NOMO-1 (cell line): Measurements from ENCODE around the gene MT1F.
A peak's percentile ranks its signal among the peaks of the same experiment; 100 is the strongest.

Experiments used
- DNase-seq, 2 experiments: peaks; one replicate each; lab custom pipeline; 2025; ENCODE audit not compliant: unreplicated experiment in 2 of 2; lab: John Stamatoyannopoulos, UW

The MT1F gene

DNA sequence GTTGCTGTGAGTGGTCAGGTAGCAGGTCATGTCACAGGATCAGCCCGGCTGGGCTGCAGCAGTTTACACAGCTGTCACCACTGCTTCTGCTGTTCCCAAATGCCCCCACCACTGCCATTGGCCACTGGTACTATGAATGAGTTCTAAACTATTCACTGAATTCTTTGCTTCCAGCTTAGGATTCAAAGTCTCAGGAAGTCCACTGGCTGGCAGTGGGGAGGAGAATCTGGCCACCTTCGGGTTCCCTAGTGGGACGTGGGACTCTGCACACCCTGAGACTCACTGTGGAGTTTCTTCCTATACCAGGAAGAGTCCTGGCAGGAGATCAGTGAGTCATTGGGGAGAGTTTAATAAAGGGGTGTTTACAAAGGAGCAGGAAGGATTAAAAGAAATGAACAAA is 31.4 kb downstream of the MT1F start:
- no peak for DNase-seq

DNA sequence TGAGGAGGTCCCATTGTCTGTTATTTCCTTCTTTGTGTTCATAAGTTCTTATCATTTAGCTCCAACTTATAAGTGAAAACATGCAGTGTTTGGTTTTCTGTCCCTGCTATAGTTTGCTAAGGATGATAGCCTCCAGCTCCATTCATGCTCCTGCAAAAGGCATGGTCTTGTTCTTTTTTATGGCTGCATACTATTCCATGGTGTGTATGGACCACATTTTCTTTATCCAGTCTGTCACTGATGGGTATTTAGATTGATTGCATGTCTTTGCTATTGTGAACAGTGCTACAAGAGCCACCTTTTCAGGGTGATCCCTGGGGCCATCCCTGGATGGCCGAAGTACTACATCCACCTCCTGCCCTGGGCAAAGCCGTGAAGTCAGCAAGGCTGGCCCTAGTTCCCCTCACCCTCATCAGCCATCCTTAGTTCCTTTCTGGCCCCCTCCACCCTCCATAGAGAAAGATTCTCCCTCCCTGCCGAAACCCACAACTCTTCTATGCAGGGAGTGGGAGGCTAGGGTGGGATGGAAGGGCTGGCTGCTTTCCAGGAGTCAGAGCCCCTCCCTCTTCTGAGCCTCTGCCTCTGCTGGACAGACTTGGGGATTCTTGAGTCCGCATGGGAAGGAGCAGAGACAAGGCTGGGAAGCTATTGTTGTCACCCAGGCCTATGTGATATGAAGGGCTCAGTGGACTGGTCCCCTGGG is 32.8 kb downstream of the MT1F start:
- DNase-seq, result no peak

DNA sequence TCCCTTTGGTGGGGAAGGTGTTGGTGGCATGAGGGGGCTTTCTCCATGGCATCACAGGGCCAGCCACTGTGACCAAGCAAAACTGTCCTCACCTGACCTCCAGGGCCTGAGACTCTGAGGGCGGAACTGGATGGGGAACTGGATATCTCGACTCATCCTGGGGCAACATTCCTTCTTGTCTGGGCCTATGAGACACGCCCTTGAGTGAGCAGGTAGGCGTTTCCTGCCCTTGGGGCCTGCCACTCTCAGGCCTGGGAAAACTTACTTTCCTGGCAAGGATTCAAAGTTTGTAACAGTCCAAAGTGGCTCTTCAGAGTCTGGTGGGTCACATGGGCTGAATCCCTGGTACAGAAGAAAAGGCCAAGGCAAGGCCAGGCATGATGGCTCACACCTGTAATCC is 34.1 kb downstream of the MT1F start:
- DNase-seq, result no peak

DNA sequence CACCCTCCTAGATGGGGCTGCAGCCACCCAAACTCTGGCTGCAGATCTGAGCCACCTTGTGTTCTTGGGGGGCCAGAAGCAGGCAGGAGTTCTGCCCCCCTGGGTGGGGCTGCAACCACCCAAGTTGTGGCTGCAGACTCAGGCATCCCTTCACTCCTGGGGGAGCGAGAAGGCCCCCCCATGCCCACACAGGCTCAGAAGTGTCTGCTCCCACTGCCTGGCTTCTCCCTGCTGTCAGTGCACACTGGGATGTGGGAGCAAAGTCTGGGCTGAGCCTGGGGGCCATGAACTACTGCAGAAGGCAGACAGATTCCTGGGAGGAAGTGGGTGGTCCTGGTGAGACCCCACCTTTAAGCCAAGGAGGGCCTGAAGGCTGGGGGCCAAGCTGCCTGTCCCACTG is 37.5 kb downstream of the MT1F start:
- DNase-seq, result no peak

DNA sequence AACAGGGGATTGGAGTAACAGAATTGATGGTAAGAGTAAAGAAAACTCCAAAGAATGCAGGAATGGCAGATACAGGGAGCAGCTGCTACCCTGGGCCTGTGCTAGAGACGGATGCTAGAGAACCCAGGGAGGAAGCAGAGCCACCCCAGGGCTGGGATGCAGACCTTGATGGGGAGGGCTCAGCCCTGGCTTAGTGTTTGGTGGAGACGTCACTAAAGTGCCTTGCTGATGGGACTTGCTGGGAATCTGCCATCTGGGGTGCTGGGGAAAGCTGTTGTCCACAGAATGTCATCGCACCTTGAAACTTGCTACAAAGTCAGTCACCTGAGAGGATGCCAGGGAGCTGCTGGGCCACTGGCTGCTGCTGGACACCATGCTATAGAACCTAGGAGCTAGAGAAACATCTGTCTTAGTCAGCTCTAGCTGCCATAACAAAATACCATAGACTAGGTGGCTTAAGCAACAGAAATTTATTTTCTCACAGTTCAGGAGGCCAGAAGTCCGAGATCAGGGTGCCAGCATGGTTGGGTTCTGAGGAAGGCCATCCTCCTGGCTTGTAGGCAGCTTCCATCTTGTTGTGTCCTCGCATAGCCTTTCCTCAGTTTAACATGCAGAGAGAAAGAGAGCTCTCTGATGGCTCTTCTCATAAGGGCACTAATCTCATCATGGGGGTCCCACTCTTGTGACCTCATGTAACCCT is 39.8 kb downstream of the MT1F start:
- DNase-seq, result no peak

DNA sequence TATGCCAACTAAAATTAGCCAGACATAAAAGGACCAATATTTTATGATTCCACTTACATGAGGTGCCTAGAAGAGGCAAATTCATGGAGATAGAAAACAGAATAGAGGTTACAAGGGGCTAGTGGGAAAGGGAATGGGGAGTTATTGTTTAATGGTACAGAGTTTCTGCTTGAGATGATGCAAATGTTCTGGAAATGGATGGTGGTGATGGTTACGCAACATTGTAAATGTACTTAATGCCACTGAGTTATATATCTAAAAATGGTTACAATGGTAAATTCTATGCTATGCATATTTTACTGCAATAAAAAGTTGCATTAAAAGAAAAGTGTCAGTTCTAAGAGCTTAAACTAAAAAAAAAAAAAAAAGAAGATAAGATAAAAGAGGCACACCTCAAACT is 42.4 kb downstream of the MT1F start:
- DNase-seq, result peak in 1 of 2 experiments; percentile 26

DNA sequence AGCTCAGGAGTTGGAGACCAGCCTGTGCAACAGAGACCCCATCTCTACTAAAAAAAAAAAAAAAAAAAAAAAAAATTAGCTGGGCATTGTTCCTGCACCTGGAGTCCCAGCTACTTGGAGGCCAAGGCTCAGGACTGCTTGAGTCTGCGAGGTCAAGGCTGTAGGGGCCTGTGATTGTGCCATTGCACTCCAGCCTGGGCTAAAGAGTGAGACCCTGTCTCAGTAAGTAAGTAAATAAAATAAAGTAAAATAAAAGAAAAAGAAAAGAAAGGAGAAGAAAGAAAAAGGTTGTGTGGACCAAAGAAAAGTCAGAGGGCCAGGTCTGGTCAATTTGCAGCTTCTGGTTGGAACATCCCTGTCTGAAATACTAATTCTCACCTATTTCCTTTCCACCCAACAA is 42.9 kb downstream of the MT1F start:
- no peak for DNase-seq

DNA sequence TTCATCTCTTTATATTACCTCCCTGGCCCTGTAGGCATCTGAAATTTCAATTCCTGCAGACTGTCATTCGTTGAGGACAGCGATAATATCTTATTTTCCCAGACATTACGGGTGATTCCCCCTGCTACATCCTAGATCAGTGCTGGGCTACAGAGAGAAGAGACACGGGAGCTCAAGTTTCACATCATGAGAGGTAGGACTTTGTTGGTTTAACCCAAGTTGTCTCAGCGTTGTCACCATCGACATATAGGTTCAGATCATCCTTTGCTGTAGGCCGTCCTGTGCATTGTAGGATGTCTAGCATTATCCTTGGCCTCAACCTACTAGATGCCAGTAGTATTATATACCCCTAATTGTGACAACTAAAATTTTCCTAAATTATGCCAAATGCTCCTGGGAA is 43.8 kb downstream of the MT1F start:
- no peak for DNase-seq

DNA sequence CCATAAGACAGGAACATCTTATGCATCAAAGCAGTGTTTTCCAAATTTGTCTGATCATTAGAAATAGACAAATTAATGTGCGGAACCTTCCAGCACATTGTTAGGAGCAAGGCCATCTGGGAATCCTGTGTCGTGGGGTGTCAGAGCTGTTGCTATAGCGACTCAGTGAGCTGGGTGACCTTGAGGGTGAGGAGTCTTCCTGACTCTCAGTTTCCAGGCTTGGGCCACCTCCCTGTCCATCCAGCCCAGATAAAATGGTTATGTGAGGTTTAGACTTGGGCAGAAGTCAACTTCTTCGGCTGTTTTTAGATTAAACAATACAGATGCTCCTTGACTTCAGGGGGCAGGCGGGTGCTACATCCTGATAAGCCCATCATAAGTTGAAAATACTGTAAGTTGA is 45.1 kb downstream of the MT1F start:
- DNase-seq, result no peak
